CD1c-positive myeloid dendritic cell (primary cell): ENCODE measurements around the gene MED17.
"Not testable (repeated sequence)": the region's sequence is repeated elsewhere in the genome, so short reads cannot be mapped to it uniquely, and the experiment has no call there.

ENCODE experiments used
- DNase-seq: peaks from one replicate; pipeline ENCODE4 v3.0.0-alpha.2; 2016; ENCODE audit errors: extremely low spot score

The MED17 gene

GRCh38 chr11:93784145-93784934, at the start of gene MED17:
TSS of gene MED17 (plus strand) at chr11:93784282. CDS start at chr11:93784514, 232 bp downstream.
- DNase-seq = peak; percentile 94

DNA sequence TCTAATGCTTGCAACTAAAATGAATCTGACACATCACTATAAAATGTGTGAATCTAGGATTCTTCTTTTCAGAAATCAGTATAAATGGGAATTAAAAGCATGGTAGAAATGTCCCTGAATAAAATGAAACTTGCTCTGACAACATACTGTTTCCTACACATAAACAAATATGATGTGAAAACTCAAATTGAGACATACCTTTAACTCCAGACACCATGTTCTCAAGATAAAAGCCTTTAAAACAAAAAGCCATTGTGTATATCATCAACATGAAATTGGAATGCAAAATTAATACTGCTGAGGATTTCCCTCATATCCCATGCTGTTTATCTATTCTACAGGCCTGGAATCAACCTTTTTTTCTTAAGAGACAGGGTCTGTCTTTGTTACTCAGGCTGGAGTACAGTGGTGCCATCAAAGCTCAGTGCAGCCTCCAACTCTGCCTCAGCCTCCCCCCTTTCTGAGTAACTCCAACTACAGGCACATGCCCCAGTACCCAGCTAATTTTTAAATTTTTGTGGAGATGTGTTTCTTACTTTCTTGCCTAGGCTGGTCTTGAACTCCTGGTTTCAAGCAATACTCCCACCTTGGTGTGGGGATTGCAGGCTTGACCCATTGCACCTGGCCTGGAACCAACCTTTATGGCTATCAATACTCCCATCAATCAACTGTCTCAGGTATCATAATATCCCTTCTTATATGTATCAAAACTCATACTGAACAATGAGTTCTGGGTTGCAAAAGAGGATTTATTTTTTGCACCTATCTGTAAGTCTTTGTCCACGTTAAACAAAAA, 49.5 kb upstream of the MED17 start:
- DNase-seq = no peak

DNA sequence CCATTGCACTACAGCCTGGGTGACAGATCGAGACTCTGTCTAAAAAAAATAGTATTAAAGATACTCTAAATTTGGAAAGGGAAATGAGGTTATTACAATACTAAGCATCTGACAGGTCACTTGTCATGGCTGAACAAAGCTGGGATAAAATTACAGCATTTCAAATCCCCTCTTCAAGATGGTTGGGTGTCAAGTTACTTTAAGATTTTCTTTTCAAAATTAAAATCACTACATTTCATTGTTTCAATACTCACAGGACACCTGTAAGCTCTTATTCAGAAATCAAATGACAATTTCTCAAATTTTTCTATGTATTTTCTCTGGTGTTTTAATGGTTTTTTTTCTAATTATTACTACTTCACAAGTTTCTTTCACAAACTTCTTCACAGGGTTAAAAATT, 48.5 kb upstream of the MED17 start:
- DNase-seq = no peak

- DNase-seq = no peak
Measured at GRCh38 chr11:93736129-93736528, 48.0 kb upstream of the MED17 start.

DNA sequence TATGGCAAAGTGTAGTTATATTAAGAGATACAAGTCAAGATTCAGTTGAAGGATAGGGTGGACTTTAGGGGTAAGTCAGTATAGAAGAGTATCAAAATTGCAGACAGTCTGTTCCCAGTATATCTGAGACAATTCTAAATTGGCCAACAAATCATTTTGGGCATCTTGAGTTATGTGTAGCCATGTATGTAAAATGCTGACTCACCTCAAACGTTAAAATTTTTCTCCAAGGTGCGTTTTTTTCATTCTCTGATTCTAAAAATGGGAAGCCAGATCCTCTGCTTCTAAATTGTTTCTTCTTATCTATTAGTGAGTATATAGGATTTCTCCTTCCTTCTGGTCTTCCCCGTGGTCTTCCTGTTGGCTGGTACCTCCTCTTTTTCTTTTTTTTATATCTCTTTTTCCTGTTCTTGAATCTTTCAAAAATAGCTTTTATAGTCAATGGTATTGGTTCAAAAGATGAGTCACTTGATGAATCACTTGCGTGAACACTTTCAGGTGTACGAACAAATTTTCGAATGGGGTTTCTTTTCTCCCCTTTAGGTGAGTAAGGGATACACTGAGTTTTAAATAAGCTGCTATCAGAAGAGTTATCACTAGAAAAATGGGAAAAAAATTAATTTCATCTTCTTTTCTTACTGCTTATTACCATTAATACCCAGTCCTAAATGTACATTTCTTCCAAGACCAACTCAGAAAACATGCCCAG, 46.0 kb upstream of the MED17 start:
- DNase-seq = no peak

GRCh38 chr11:93738647-93739081, 45.4 kb upstream of the MED17 start:
- DNase-seq = no peak

- peak; percentile 6 for DNase-seq
Measured at GRCh38 chr11:93740031-93740729, 43.9 kb upstream of the MED17 start.

DNA sequence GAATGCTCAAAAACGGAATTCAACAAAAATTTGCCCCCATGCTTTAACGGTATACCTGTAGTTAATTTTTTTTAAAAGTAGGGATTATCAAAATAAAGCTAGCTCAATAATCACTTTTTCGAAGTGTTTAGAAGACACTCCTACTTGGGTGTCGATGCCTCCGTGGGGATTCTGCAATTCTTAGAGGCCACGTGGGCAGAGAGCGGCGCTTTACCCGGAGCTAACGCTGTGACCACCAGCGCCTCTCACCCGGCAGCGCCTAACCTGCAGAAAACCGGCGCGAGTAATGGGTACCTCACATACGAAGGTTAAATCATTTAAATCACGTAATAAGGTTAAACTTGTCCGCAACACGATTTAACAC, 43.4 kb upstream of the MED17 start:
- peak; percentile 80 for DNase-seq

DNA sequence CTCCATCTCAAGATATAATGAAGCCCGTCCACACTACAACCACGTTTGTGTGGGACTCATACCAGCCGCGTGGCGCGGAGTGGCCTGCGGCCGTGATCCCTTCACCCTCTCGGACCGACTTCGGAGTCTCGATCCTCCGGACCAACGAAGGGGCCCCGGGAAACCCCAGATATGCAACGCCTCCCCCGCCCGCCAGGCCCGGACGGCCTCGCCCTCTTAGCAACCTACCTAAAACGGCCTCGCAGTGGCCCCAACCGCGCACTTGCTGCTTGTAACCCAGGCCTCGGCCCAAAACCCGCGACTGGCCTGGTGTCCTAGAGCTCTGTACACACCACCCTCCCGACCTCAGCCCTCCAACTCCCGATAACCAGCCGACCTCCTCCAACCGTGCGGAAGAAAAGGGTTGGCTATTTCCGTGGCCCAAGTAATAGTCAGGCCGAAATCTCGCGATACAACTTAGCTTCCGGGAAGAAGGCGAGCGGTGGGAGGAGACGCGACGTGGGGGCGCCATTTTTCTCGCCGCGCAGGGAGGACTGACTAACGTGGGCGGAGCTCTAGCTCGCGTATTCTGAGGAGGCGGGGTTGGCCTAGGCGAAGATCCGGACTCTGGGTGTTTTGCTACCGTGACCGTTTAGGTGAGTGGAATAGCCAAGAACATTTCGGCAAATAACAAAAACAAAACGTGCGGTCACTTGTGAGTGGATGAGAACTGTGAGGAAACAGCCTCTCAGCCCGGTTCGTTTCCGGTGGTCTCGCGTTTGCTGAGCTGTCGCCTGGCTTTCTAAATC, 42.8 kb upstream of the MED17 start, which contains the start of the genes C11orf54 and TAF1D:
Gene C11orf54 (plus strand): TSS at position 579 of the 788 bp plus-strand sequence. CDS start 5,722 bp downstream, outside the sequence.
Gene TAF1D (minus strand): TSS at position 402 of the 788 bp plus-strand sequence. CDS start 2,191 bp downstream, outside the sequence.
- DNase-seq = peak; percentile 100

GRCh38 chr11:93741882-93742226, 42.2 kb upstream of the MED17 start:
- no peak for DNase-seq

DNA sequence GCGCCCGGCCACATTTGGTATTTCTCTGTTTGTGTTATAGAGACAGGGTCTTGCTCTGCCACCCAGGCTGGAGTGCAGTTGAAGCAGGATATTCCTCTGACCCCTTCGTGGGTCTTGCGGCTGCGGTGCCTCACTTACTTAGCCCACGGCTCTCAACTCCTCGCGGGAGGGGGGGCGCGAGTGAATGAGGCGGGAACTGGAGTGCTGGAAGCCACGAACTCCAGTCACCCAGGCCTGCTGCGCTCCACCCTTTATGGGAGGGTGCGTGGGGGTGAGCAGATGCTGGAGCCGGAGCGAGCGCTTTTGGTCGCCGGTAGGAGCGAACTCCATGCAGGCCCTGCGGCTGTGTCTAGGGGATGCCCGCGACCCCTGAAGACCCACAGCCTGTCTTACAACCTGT, 40.8 kb upstream of the MED17 start:
- DNase-seq = no peak

- DNase-seq = no peak
Measured at GRCh38 chr11:93744669-93745004, 39.4 kb upstream of the MED17 start.

- not testable (repeated sequence) for DNase-seq
Measured at GRCh38 chr11:93745005-93745755, 38.9 kb upstream of the MED17 start.

DNA sequence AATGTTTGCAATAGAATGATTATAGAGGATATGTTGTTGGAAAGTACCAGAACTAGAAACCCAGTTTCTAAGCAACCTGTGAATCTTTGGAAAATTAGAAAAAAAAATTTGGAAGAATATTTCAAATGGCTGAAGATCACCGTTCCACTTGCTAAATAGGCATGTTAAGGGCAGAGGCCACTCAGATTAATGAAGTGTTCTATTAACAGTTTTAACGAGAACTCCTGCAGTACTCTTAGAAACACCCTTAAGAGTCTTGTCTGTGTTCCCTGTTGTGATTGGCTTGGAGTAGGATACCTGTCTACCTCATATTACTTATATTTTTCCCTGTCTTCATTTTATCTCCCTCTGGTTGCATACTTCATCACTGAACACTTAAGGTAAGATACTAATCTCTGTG, 38.0 kb upstream of the MED17 start:
- DNase-seq = no peak

DNA sequence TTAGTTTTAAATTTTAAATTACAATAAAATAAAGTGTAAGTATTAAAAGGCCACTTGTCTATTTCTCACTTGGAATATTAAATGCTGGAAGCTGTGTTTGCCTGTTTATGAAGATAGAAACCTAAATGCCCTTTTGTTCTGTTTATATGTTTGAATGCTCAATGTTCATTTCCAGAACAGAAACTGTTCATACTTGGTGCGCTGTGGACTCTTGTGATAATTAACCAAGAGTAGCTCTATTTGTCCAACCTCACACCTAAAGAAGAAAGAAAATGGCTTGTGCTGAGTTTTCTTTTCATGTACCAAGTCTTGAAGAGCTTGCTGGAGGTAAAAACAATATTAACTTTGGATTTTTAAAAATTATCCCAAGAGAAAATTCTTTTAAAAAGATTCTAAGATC, 37.0 kb upstream of the MED17 start:
- no peak for DNase-seq

GRCh38 chr11:93751001-93751400, 33.1 kb upstream of the MED17 start:
- no peak for DNase-seq

GRCh38 chr11:93753241-93753640, 30.8 kb upstream of the MED17 start:
- no peak for DNase-seq

DNA sequence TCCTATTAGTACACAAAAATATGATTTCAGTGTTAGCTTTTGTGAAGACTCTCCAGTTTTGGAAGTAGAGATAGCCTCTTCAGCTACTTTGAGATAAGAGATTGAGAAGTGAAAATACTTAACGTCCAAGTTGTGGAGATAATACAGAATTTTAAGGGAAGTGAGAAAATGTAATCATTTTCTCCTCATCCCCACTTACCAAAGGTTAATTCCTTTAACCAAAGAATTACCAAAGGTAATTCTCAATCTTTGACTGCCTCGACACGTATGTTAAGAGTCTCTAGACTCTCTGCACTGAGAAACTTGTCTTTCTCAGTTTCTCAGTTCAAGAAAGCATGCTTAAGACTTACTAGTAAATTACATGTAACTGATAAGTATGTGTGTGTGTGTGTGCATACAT, 27.3 kb upstream of the MED17 start:
- no peak for DNase-seq

- no peak for DNase-seq
Measured at GRCh38 chr11:93757301-93757700, 26.8 kb upstream of the MED17 start.
